K562 (cell line): Measurements from ENCODE around the gene UBE2N. TPM values are rescaled to one million over a fixed set of nuclear protein-coding genes. Genes with fewer than 3 reads are reported as not detected.

Source experiments
- ATAC-seq: fragments of 200-7000 bp; cut with Tn5 transposase; 3 replicates; pipeline ENCODE4 v1.9.1; 2020; ENCODE audit warnings: moderate library complexity
- BruUV-seq: library from RNA; stranded (reverse); fragments of 400-500 nt; replicated peaks from 2 replicates; lab custom pipeline; 2021; lab: Mats Ljungman, UMichigan
- CTCF ChIA-PET: fragments of 300-600 bp; formaldehyde crosslinking; extraction: SDS; loops from one replicate; lab custom pipeline; 2021; ENCODE audit warnings: low intra/inter-chr PET ratio; lab: Yijun Ruan, JAX
- POLR2A ChIA-PET: fragments of 300-600, 350-650 bp; sonication (Branson Sonifier 250); formaldehyde crosslinking; extraction: SDS; loops from one replicate; lab custom pipeline; 2021; ENCODE audit warnings: antibody characterized with exemption, inconsistent platforms; lab: Yijun Ruan, JAX
- DNase-seq, 4 experiments: peaks; one replicate each; pipeline versions ENCODE4 v3.0.0 to v3.0.0-alpha.2; 2011 to 2018; ENCODE audit warnings: low spot score in 3 of 4, mixed read lengths in 3 of 4; ENCODE audit errors: extremely low read depth in 1 of 4
- FAIRE-seq: peaks from 2 replicates; lab custom pipeline; 2011; peaks lifted over from hg19 to GRCh38; lab: Jason Lieb, UNC
- H2AFZ ChIP-seq: 2 replicates; pipeline ENCODE4 v1.6.0; 2011; ENCODE audit warnings: low read depth, low read length, control low read depth, inconsistent platforms
- H3K27ac ChIP-seq: fragments of 200-600 bp; 3 replicates; pipeline ENCODE4 v1.8.0; 2011; ENCODE audit warnings: low read depth, mild to moderate bottlenecking, control low read depth, inconsistent platforms, low read length, moderate library complexity, mixed read lengths; ENCODE audit errors: extremely low read depth
- H3K27me3 ChIP-seq, 2 experiments: fragments of 300-600 bp in 1 of 2; 2 replicates in 1 of 2; 3 replicates in 1 of 2; pipeline versions ENCODE4 v1.6.0 to v1.8.0; 2011; ENCODE audit warnings: inconsistent platforms in 2 of 2, low read length in 2 of 2, mild to moderate bottlenecking in 1 of 2, mixed read lengths in 1 of 2, moderate library complexity in 1 of 2; ENCODE audit not compliant: control insufficient read depth in 2 of 2, insufficient read depth in 2 of 2
- H3K36me3 ChIP-seq: fragments of 300-600 bp; 3 replicates; pipeline ENCODE4 v1.8.0; 2011; ENCODE audit warnings: mild to moderate bottlenecking, low read length, inconsistent platforms; ENCODE audit not compliant: control insufficient read depth, insufficient read depth
- H3K4me1 ChIP-seq, 2 experiments: fragments of 200-600 bp in 1 of 2; replicated peaks in 1 of 2; 2 replicates in 1 of 2; 3 replicates in 1 of 2; pipeline versions ENCODE4 v1.5.1 to v1.8.0; 2011; ENCODE audit warnings: inconsistent platforms in 2 of 2, low read length in 2 of 2, mild to moderate bottlenecking in 1 of 2, mixed read lengths in 1 of 2, moderate library complexity in 1 of 2; ENCODE audit not compliant: control insufficient read depth in 2 of 2, insufficient read depth in 2 of 2
- H3K4me2 ChIP-seq: 2 replicates; pipeline ENCODE4 v1.6.1; 2011; ENCODE audit warnings: low read length, control low read depth, inconsistent platforms, mixed read lengths; ENCODE audit not compliant: insufficient read depth
- H3K4me3 ChIP-seq: fragments of 200-600 bp; sonication (generic), shearing (Covaris generic); 2 replicates; pipeline ENCODE4 v1.5.1; 2016; ENCODE audit warnings: control low read depth, inconsistent platforms
- H3K79me2 ChIP-seq: fragments of 200-600 bp; 3 replicates; pipeline ENCODE4 v1.8.0; 2011; ENCODE audit warnings: low read length, inconsistent platforms; ENCODE audit not compliant: control insufficient read depth, insufficient read depth
- H3K9ac ChIP-seq, 2 experiments: 2 replicates each; pipeline versions ENCODE4 v1.6.0 to v1.6.1; 2011; ENCODE audit warnings: low read depth in 2 of 2, low read length in 2 of 2, control low read depth in 1 of 2, inconsistent platforms in 1 of 2, mild to moderate bottlenecking in 1 of 2, mixed read lengths in 1 of 2; ENCODE audit not compliant: insufficient read depth in 1 of 2
- H3K9me1 ChIP-seq: one replicate; pipeline ENCODE4 v1.6.0; 2011; ENCODE audit warnings: inconsistent platforms, mild to moderate bottlenecking, low read length, moderate library complexity; ENCODE audit not compliant: control insufficient read depth, insufficient read depth
- H3K9me3 ChIP-seq: replicated peaks from 2 replicates; pipeline ENCODE4 v1.5.1; 2011; ENCODE audit warnings: low read depth, low read length, inconsistent platforms; ENCODE audit not compliant: control insufficient read depth, insufficient read depth
- H4K20me1 ChIP-seq: replicated peaks from 2 replicates; pipeline ENCODE4 v1.6.1; 2011; ENCODE audit warnings: low read length, inconsistent platforms, mixed read lengths; ENCODE audit not compliant: control insufficient read depth, insufficient read depth
- BMI1 ChIP-seq: fragments of 150-350 bp; IDR thresholded peaks from 2 replicates; pipeline ENCODE4 v1.6.1; 2014; ENCODE audit warnings: low read length
- ETV1 ChIP-seq: fragments of 450-650 bp; conservative IDR thresholded peaks from 2 replicates; pipeline ENCODE4 v1.6.1; 2016; ENCODE audit warnings: missing genetic modification characterization, control low read depth, low read depth, missing compliant biosample characterization
- JUND ChIP-seq, 2 experiments: IDR thresholded peaks; 2 replicates in 1 of 2; 3 replicates in 1 of 2; pipeline ENCODE4 v1.6.1; 2011; ENCODE audit warnings: borderline replicate concordance in 2 of 2, low read depth in 2 of 2, low read length in 2 of 2, improper control_type of control experiment in 1 of 2, missing biosample characterization in 1 of 2, missing genetic modification characterization in 1 of 2, missing genetic modification reagents in 1 of 2
- LEF1 ChIP-seq: fragments of 450-650 bp; IDR thresholded peaks from 2 replicates; pipeline ENCODE4 v1.6.1; 2016; ENCODE audit warnings: mild to moderate bottlenecking
- MCM7 ChIP-seq, 2 experiments: fragments of 450-650 bp; IDR thresholded peaks; 2 replicates each; pipeline ENCODE4 v1.6.1; 2016 to 2018
- POLR2AphosphoS5 ChIP-seq: IDR thresholded peaks from 2 replicates; pipeline ENCODE4 v1.6.1; 2011; ENCODE audit warnings: mild to moderate bottlenecking, low read depth, low read length, moderate library complexity; ENCODE audit not compliant: control insufficient read depth, insufficient read depth
- WGBS: fragments of 100-300 bp; shearing (Covaris generic); methylation state at CpG from one replicate; pipeline ENCODE4 v1.1.6; 2016; ENCODE audit warnings: low coverage, mixed read lengths; ENCODE audit not compliant: insufficient coverage; ENCODE audit errors: missing lambda C conversion rate; 5-methylcytosine and 5-hydroxymethylcytosine counted together
- in situ Hi-C: fragments of 300-500 bp; cut with MboI; formaldehyde crosslinking; loops from 4 replicates; pipeline ENCODE4 v1.15.0; 2018; ENCODE audit warnings: inconsistent platforms, mixed read lengths
- intact Hi-C: fragments of 100-400 bp; cut with micrococcal nuclease; formaldehyde crosslinking; loops from 2 replicates; pipeline ENCODE4 v1.14.2; 2022
- polyA plus RNA-seq, 8 experiments: library from polyadenylated mRNA; depleted of rRNA in 4 of 8; stranded (reverse) in 5 of 8; unstranded in 3 of 8; fragments of >200 nt; fragmentation: Nextera tagmentation in 2 of 8; fragmentation: Illumina TruSeq in 1 of 8; extraction: Ambion mirVana in 2 of 8; extraction: Trizol in 1 of 8; gene quantifications; 2 replicates each; pipeline versions ENCODE4 v1.2.1 to v1.2.3, GENCODE V29; 2011 to 2014; ENCODE audit warnings: inconsistent platforms in 1 of 8, missing spikeins in 1 of 8
- total RNA-seq, 7 experiments: library from RNA; depleted of rRNA in 6 of 7; stranded (reverse); fragments of >200 nt in 6 of 7; fragmentation: Illumina TruSeq in 2 of 7; extraction: Trizol in 2 of 7; gene quantifications; 2 replicates each; pipeline versions ENCODE4 v1.2.1 to v1.2.3, GENCODE V29; 2011 to 2021; ENCODE audit warnings: low replicate concordance in 1 of 7
- TF ChIP-seq, protein P1 (sequence below), 2 experiments: IDR thresholded peaks; 2 replicates each; pipeline ENCODE4 v1.6.1; 2011; ENCODE audit warnings: borderline replicate concordance in 1 of 2, control low read depth in 1 of 2, low read depth in 1 of 2, low read length in 1 of 2, mild to moderate bottlenecking in 1 of 2, mixed read lengths in 1 of 2, moderate library complexity in 1 of 2; ENCODE audit not compliant: insufficient read depth in 1 of 2, insufficient read length in 1 of 2, poor library complexity in 1 of 2, severe bottlenecking in 1 of 2; ENCODE audit errors: extremely low read depth in 1 of 2

Gene UBE2N
- total and polyA plus RNA-seq, 9 of the 15 experiments (the other 6 are each of a cell fraction or from before 2014, with no cell fraction given): 189 to 826 (median 260) TPM

DNA sequence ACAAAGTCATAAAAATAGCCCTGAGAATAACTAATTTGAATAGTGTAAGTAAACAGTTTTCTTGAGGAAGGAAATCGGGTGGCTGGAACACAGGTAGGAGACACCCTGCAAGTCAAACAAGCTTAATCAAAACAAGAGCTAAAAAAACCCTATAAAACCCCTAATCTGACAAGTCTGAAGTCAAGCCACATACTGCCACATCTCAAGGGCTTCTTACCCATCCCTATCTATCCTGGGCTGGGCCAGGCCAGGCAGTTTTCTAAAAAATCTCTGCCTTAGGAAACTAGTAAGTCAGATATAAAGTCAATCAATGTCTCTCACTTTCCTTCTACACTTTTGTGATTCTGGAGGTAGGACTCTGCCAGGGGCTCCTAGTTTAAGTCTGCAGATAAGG lies 15.3 kb downstream of the UBE2N start:
- no peaks in the 10 kb centered on the region for H3K9me3 ChIP-seq
- peaks cover 43% of the 10 kb centered on the region for H4K20me1 ChIP-seq
- no peak for TF ChIP-seq POLR2AphosphoS5
- TF ChIP-seq MCM7 (IDR thresholded peaks at IDR 0.05): no peak
- no peak for TF ChIP-seq JUND (IDR thresholded peaks at IDR 0.05; ENCODE audit: borderline replicate concordance, low read depth, low read length)
- TF ChIP-seq JUND (tag; IDR thresholded peaks at IDR 0.05; ENCODE audit: borderline replicate concordance, low read depth, low read length): no peak
- TF ChIP-seq BMI1: no peak
- no peak for TF ChIP-seq LEF1
- TF ChIP-seq, protein P1, sequence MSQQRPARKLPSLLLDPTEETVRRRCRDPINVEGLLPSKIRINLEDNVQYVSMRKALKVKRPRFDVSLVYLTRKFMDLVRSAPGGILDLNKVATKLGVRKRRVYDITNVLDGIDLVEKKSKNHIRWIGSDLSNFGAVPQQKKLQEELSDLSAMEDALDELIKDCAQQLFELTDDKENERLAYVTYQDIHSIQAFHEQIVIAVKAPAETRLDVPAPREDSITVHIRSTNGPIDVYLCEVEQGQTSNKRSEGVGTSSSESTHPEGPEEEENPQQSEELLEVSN (IDR thresholded peaks at IDR 0.05; ENCODE audit: borderline replicate concordance in 1 of 2, extremely low read depth in 1 of 2, insufficient read depth in 1 of 2, insufficient read length in 1 of 2, low read depth in 1 of 2, low read length in 1 of 2, poor library complexity in 1 of 2, severe bottlenecking in 1 of 2): no peak
- no peak for TF ChIP-seq ETV1 (tag)
- no peak for DNase-seq
- peaks cover 98% of the 10 kb centered on the region for H3K79me2 ChIP-seq
- intact Hi-C loops: loop anchor here (10.0 kb wide), 1 partner anchor 678 kb away; no protein-coding TSS in a partner anchor
- POLR2A ChIA-PET: interaction anchor here (0.6 to 2.3 kb wide), 6 partner anchors 8 to 425 kb away, joined by 3 to 7 read pairs (median 4); partner anchors contain the start of gene UBE2N
- in situ Hi-C loops: loop anchor here (10.0 kb wide), 1 partner anchor 678 kb away; no protein-coding TSS in a partner anchor
- no peak overlapping the region for H3K9ac ChIP-seq
- CTCF ChIA-PET: no interaction called here
- H3K4me3 ChIP-seq: no peak overlapping the region
- H3K27me3 ChIP-seq: no peaks in the 10 kb centered on the region
- WGBS: 38% methylated on average over 1 of the region's 1 CpG
- no peak for FAIRE-seq
- no TSS peak for BruUV-seq
- no peak overlapping the region for H3K4me2 ChIP-seq
- H3K36me3 ChIP-seq: peaks cover 5% of the 10 kb centered on the region; the same call in 1 of the 3 replicates
- no peaks in the 10 kb centered on the region for H3K9me1 ChIP-seq
- H2AFZ ChIP-seq: no peak overlapping the region
- H3K27ac ChIP-seq: no peak overlapping the region
- ATAC-seq: no peak
- H3K4me1 ChIP-seq: peaks cover 5 to 19% of the 10 kb centered on the region in 2 experiments; a peak in 3 of 5 replicates
